Measurements from ENCODE around the gene TRPM6.

DNA sequence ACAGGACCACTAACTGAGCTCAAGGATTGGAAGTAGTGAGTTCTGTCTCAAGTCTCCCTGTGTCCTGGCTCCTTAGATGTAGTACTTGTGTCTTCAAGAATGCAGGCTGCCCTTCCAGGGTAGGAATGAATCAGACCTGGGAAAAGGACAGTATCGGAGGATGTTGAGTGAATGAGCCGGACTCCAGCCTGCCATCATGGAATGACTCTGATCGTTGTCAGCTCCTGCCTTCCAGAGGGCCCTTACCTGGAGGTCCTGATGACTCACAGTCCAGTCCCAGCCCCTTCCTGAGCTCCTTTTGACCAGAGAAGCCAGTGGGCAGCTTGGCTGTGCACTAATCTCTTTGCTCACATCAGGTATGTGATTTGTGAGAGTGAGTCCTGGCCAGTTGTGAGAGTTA lies 161.1 kb downstream of the TRPM6 start:
- TF ChIP-seq EP300 (IDR thresholded peaks at IDR 0.05; ENCODE audit: borderline replicate concordance) (no peak), YY1 (IDR thresholded peaks at IDR 0.05; ENCODE audit: low read depth) (no peak), REST (IDR thresholded peaks at IDR 0.05; ENCODE audit: low read depth) (no peak), RAD21 (IDR thresholded peaks at IDR 0.05; ENCODE audit: low read depth) (no peak), FOXM1 (IDR thresholded peaks at IDR 0.05; ENCODE audit: borderline replicate concordance, low read depth) (no peak), NFIC (IDR thresholded peaks at IDR 0.05) (no peak), TCF12 (IDR thresholded peaks at IDR 0.05; ENCODE audit: low read depth) (no peak), TAF1 (IDR thresholded peaks at IDR 0.05; ENCODE audit: low read depth) (no peak), TEAD4 (IDR thresholded peaks at IDR 0.05) (no peak), CEBPB (IDR thresholded peaks at IDR 0.05) (no peak)
- TF ChIP-seq, protein P1, sequence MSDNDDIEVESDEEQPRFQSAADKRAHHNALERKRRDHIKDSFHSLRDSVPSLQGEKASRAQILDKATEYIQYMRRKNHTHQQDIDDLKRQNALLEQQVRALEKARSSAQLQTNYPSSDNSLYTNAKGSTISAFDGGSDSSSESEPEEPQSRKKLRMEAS (IDR thresholded peaks at IDR 0.05), result no peak

Data from Ishikawa (cell line).